UCSD-AML1 (cell line): Measurements from ENCODE around the gene ZNF771.
A peak's percentile ranks its signal among the peaks of the same experiment; 100 is the strongest.
"Not testable (repeated sequence)": the region's sequence is repeated elsewhere in the genome, so short reads cannot be mapped to it uniquely, and the experiment has no call there.

Experiments used
- DNase-seq: peaks from one replicate; lab custom pipeline; 2025; ENCODE audit not compliant: unreplicated experiment; lab: John Stamatoyannopoulos, UW

The ZNF771 gene

DNA sequence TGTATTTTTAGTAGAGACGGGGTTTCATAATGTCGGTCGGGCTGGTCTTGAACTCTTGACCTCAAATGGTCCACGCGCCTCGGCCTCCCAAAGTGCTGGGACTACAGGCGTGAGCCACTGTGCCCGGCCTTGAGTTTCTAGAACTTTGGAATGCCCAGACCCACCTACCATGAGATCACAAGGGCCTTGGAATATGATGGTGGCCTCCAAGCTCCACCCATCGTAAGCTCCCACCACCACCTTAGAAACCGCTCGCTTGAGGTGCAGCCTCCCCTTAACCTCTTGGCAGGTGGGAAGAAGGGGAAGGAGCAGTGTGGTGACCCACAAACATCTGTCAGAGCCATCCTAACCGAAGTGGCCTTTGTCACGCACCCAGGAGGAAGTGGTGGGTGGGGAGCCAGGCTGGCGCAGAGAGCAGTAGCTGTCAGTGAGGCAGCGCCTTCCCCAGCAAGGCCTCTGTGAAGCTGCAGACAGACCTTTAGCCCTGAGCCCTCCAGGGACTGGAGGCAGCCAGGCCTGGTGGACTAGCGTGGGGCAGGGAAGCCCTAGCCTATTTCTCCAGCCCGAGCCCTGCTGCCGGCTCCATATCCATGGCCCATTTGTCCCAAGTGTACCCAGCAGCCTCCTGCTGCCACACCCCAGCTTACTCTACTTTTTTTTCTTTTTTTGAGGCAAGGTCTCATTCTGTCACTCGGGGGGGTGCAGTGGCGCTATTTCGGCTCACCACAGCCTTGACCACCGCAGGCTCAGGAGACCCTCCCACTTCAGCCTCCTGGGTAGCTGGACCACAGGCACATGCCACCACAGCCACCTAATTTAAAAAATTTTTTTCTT is 51.4 kb downstream of the ZNF771 start:
- peak; percentile 81 for DNase-seq

DNA sequence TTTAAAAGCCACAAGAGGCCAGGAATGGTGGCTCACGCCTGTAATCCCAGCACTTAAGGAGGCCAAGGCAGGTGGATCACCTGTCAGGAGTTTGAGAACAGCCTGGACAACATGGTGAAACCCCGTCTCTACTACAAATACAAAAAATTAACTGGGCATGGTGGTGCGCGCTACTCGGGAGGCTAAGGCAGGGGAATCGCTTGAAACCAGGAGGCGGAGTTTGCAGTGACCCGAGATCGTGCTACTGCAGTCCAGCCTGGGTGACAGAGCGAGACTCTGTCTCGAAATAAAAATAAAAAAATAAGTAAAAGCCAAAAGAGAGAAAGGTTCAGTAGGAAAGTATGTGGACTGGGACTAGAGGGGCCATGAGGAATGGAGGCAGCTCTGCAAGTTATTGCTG is 52.0 kb downstream of the ZNF771 start:
- no peak for DNase-seq

DNA sequence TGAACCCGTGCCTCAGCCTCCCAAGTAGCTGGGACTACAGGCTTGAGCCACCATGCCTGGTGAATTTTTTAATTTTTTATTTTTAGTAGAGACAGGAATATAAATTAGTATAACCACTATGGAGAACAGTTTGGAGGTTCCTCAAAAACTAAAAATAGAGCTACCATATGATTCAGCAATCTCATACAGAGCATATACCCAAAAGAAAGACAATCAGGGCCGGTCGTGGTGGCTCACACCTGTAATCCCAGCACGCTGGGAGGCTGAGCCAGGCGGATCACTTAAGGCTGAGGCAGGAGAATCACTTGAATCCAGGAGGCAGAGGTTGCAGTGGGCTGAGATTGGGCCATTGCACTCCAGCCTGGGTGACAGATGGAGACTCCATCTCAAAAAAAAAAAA is 54.0 kb downstream of the ZNF771 start:
- DNase-seq = not testable (repeated sequence)

DNA sequence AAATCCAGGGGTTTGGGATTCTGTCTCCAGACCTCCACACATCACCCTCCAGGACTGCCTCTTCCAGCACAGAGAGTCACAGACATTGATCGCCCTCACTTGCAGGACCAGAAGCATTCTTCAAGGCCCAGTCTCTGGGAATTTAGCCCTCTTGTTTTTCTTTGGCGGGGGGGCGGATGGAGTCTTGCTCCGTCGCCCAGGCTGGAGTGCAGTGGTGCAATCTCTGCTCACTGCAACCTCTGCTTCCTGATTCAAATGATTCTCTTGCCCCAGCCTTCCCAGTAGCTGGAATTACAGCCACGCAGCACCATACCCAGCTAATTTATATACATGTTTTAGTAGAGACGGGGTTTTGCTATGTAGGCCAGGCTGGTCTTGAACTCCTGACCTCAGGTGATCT is 56.7 kb downstream of the ZNF771 start:
- no peak for DNase-seq
